Activated CD8-positive, alpha-beta memory T cell treated with anti-CD3 and anti-CD28 coated beads for 4 hours (primary cell): ENCODE measurements around the gene ZNF609.
"Not testable (repeated sequence)": the region's sequence is repeated elsewhere in the genome, so short reads cannot be mapped to it uniquely, and the experiment has no call there.

Experiments
- DNase-seq, 2 donors: peaks; one replicate each; pipeline ENCODE4 v3.0.0-alpha.2; 2020; ENCODE audit warnings: low read depth in 2 of 2

ZNF609 gene

GRCh38 chr15:64619880-64620839 lies 159.8 kb downstream of the ZNF609 start:
- DNase-seq = no peak

GRCh38 chr15:64621056-64621455 lies 160.7 kb downstream of the ZNF609 start:
- no peak for DNase-seq

- DNase-seq = peak in 1 of 2 donors; percentile 17
Measured at GRCh38 chr15:64622410-64623260, 162.3 kb downstream of the ZNF609 start.

- no peak for DNase-seq
Measured at GRCh38 chr15:64623347-64623996, 163.1 kb downstream of the ZNF609 start.

GRCh38 chr15:64624242-64624641 lies 163.9 kb downstream of the ZNF609 start:
- DNase-seq = no peak

GRCh38 chr15:64629063-64629462 lies 168.7 kb downstream of the ZNF609 start:
- DNase-seq = no peak

GRCh38 chr15:64630396-64631107 lies 170.2 kb downstream of the ZNF609 start:
- DNase-seq = no peak

- not testable (repeated sequence) for DNase-seq
Measured at GRCh38 chr15:64632639-64633038, 172.3 kb downstream of the ZNF609 start.

- no peak for DNase-seq
Measured at GRCh38 chr15:64633332-64633731, 173.0 kb downstream of the ZNF609 start.

- peak in 1 of 2 donors; percentile 7 for DNase-seq
Measured at GRCh38 chr15:64634027-64634426, 173.6 kb downstream of the ZNF609 start.

GRCh38 chr15:64634576-64635498 lies 174.5 kb downstream of the ZNF609 start:
- DNase-seq = no peak

GRCh38 chr15:64635499-64636495 lies 175.4 kb downstream of the ZNF609 start:
- no peak for DNase-seq

- no peak for DNase-seq
Measured at GRCh38 chr15:64636556-64636955, 176.2 kb downstream of the ZNF609 start.

- no peak for DNase-seq
Measured at GRCh38 chr15:64637412-64637811, 177.0 kb downstream of the ZNF609 start.

- DNase-seq = not testable (repeated sequence)
Measured at GRCh38 chr15:64639744-64640143, 179.4 kb downstream of the ZNF609 start.

GRCh38 chr15:64640146-64640871 lies 179.9 kb downstream of the ZNF609 start:
- DNase-seq = no peak

- no peak for DNase-seq
Measured at GRCh38 chr15:64642875-64643274, 182.5 kb downstream of the ZNF609 start.

GRCh38 chr15:64643685-64644084 lies 183.3 kb downstream of the ZNF609 start:
- no peak for DNase-seq
